Measurements from ENCODE around the gene DLX3. TPM values are rescaled to one million over a fixed set of nuclear protein-coding genes. Genes with fewer than 3 reads are reported as not detected.
A peak's percentile ranks its signal among the peaks of the same experiment; 100 is the strongest.

Gene DLX3
- polyA plus RNA-seq, 2 of the 4 experiments (the other 2 are of a cell fraction), result 0.17 TPM; not detected in 1

DNA sequence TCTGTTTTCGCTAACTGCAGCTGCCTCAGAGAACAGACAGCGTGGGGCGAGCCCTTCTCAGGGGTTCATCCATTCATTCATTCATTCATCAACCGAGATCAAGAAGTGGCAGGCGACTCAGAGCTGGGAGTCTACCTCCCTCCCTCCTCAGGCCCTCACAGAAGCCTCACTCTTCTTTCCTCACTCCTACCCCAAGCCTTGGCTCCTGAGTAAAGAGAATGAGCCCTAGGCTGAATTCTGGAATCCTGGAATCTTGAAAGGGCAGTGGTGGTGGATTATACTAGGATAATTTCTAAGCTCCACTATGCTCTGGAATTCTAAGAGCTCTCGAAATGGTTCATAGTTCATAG, 2.3 kb upstream of the DLX3 start:
- Histone ChIP-seq H3K4me2 (peak overlapping the region; percentile 98), H3K4me1 (peaks cover 29% of the 10 kb centered on the region), H3K4me3 (peak overlapping the region; percentile 62), H3K9me3 (no peaks in the 10 kb centered on the region), H3K27ac (peak overlapping the region; percentile 81 to 90)
- 0 out of 6 replicates have a peak, but pooled peaks of 1 of the 2 experiments have one; percentile 1 for ATAC-seq
- WGBS (ENCODE audit: missing lambda C conversion rate), result 24% methylated on average over 6 of the region's 6 CpGs
- ChIA-PET POLR2A (interaction anchor here (1.4 to 2.1 kb wide), 3 partner anchors 63 to 289 kb away, joined by 3 to 8 read pairs (median 4); partner anchors contain the start of gene SLC35B1), CTCF (interaction anchor here (0.6 to 82.2 kb wide), 88 partner anchors 8 to 589 kb away, joined by 3 to 2613 read pairs (median 6); partner anchors contain the start of genes DLX4, FAM117A, ITGA3 and NXPH3)
- DNase-seq (ENCODE audit: low read depth in 1 of 2, low spot score in 1 of 2), result no peak
- TF ChIP-seq CHD4 (IDR thresholded peaks at IDR 0.05; ENCODE audit: borderline replicate concordance) (no peak), ZC3H11A (IDR thresholded peaks at IDR 0.05) (no peak)
- FAIRE-seq, result no peak

DNA sequence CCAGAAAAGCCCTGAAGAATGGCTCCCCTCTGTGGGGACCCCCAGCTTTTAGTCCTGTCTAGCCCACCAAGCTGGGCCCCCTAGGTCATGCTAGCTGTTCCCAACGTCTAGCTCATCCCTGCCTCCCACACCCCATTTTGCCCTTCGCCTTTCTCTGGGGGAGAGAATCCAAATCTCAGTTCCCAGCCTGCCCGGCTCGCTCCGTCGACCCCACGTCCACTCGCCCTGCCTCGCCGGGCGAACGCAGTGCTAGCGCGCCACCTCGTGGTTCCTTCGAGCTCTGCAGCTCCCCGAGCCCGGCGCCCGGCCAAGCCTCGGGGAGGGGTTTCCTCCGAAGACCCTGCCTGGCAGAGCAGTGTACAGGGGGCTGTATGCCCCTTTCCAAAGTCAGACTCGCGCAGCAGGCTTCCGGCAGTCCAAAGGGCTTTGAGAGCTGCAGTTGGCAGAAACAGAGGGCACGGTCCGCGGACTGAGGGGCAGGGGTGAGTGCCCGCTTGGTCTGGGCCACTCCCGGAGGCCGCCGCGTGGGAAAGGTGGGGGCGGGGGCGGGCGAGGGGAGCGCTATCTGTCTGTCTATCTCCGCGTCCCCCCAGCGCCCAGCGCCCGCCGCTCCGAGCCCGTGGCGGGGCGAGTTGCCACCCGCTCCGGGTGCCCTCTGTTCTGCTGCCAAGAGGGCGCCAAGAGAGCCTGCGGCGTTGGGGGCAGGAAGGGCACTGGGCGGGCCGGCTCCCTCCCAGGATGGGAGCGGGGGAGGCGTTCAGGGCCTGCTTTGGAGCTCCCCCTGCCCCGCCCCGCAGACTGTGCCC, 1.7 kb upstream of the DLX3 start:
- peak; percentile 51 to 64 for ATAC-seq
- WGBS (ENCODE audit: missing lambda C conversion rate), result 1% methylated on average over 35 of the region's 58 CpGs
- ChIA-PET CTCF (interaction anchor here (0.6 to 82.2 kb wide), 83 partner anchors 9 to 562 kb away, joined by 3 to 2613 read pairs (median 6); partner anchors contain the start of genes DLX4, FAM117A, ITGA3 and NXPH3), POLR2A (interaction anchor here (1.0 to 2.1 kb wide), 5 partner anchors 28 to 289 kb away, joined by 3 to 8 read pairs (median 5); partner anchors contain the start of genes DLX4 and SLC35B1)
- DNase-seq (ENCODE audit: low read depth in 1 of 2, low spot score in 1 of 2), result peak; percentile 44 to 81
- FAIRE-seq, result no peak
- Histone ChIP-seq H3K9me3 (no peaks in the 10 kb centered on the region), H3K4me2 (peak overlapping the region; percentile 98), H3K4me1 (peaks cover 29% of the 10 kb centered on the region), H3K4me3 (peak overlapping the region; percentile 62), H3K27ac (peak overlapping the region; percentile 81 to 90)
- TF ChIP-seq JUNB (IDR thresholded peaks at IDR 0.05), result no peak
- TF ChIP-seq, protein P1, sequence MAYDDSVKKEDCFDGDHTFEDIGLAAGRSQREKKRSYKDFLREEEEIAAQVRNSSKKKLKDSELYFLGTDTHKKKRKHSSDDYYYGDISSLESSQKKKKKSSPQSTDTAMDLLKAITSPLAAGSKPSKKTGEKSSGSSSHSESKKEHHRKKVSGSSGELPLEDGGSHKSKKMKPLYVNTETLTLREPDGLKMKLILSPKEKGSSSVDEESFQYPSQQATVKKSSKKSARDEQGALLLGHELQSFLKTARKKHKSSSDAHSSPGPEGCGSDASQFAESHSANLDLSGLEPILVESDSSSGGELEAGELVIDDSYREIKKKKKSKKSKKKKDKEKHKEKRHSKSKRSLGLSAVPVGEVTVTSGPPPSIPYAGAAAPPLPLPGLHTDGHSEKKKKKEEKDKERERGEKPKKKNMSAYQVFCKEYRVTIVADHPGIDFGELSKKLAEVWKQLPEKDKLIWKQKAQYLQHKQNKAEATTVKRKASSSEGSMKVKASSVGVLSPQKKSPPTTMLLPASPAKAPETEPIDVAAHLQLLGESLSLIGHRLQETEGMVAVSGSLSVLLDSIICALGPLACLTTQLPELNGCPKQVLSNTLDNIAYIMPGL (CRISPR knock-in tag; IDR thresholded peaks at IDR 0.05; ENCODE audit: borderline replicate concordance), result no peak
- TF ChIP-seq, protein P2, sequence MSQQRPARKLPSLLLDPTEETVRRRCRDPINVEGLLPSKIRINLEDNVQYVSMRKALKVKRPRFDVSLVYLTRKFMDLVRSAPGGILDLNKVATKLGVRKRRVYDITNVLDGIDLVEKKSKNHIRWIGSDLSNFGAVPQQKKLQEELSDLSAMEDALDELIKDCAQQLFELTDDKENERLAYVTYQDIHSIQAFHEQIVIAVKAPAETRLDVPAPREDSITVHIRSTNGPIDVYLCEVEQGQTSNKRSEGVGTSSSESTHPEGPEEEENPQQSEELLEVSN (IDR thresholded peaks at IDR 0.05; ENCODE audit: borderline replicate concordance, low read depth), result no peak
- TF ChIP-seq, protein P3, sequence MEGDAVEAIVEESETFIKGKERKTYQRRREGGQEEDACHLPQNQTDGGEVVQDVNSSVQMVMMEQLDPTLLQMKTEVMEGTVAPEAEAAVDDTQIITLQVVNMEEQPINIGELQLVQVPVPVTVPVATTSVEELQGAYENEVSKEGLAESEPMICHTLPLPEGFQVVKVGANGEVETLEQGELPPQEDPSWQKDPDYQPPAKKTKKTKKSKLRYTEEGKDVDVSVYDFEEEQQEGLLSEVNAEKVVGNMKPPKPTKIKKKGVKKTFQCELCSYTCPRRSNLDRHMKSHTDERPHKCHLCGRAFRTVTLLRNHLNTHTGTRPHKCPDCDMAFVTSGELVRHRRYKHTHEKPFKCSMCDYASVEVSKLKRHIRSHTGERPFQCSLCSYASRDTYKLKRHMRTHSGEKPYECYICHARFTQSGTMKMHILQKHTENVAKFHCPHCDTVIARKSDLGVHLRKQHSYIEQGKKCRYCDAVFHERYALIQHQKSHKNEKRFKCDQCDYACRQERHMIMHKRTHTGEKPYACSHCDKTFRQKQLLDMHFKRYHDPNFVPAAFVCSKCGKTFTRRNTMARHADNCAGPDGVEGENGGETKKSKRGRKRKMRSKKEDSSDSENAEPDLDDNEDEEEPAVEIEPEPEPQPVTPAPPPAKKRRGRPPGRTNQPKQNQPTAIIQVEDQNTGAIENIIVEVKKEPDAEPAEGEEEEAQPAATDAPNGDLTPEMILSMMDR (IDR thresholded peaks at IDR 0.05), result peak; percentile 99
- peak; percentile 98 to 100 for TF ChIP-seq RAD21 (conservative IDR thresholded peaks at IDR 0.05 in 1 of 2, IDR thresholded peaks at IDR 0.05 in 1 of 2)
- TF ChIP-seq NR3C1 (IDR thresholded peaks at IDR 0.05), result no peak
- TF ChIP-seq, protein P4, sequence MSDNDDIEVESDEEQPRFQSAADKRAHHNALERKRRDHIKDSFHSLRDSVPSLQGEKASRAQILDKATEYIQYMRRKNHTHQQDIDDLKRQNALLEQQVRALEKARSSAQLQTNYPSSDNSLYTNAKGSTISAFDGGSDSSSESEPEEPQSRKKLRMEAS (IDR thresholded peaks at IDR 0.05), result 0 out of 2 replicates have a peak, but pooled peaks have one; percentile 42
- peak; percentile 71 for TF ChIP-seq KDM5A (IDR thresholded peaks at IDR 0.05)
- TF ChIP-seq, protein P5, sequence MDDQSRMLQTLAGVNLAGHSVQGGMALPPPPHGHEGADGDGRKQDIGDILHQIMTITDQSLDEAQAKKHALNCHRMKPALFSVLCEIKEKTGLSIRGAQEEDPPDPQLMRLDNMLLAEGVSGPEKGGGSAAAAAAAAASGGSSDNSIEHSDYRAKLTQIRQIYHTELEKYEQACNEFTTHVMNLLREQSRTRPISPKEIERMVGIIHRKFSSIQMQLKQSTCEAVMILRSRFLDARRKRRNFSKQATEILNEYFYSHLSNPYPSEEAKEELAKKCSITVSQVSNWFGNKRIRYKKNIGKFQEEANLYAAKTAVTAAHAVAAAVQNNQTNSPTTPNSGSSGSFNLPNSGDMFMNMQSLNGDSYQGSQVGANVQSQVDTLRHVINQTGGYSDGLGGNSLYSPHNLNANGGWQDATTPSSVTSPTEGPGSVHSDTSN (IDR thresholded peaks at IDR 0.05), result no peak
- TF ChIP-seq SMC3 (IDR thresholded peaks at IDR 0.05), result peak; percentile 100
- TF ChIP-seq MAZ (IDR thresholded peaks at IDR 0.05; ENCODE audit: borderline replicate concordance, low read depth, low read length), result 0 out of 2 replicates have a peak, but pooled peaks have one; percentile 32
- TF ChIP-seq MYC (IDR thresholded peaks at IDR 0.05; ENCODE audit: borderline replicate concordance, low read length), result no peak

All from A549 (cell line).